Measurements from ENCODE around the gene MYZAP.

DNA sequence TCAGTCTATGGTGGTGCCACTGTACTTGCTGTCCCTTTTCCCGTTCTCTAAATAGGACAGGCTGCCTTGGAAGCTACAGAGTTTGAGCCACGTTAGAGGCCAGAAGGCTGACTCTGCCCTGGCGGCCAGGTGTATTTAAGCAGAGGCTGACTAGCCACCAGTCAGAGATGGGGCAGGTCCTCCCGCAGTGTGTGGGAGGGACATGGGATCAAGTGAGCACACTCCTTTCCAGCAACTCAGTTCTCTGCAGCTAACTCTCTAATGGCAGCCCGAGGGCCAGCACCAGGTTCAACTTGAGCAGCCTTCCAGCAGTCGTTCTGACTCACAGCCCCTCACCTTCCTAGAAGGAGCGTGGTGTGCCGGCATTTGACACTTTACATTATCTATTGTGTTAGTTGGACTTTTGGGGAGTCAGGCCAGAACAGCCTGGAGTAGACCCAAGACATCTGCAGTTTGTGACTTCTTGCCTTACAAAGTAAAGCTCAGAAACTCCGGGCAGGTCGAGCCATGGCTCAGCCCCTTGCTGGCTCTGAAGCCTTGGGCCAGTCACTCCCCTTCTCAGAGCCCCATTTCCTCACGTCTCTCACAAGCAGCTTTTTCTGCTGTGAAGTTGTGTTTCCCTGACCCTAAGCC is 46.7 kb upstream of the MYZAP start:
- TF ChIP-seq, protein P1, sequence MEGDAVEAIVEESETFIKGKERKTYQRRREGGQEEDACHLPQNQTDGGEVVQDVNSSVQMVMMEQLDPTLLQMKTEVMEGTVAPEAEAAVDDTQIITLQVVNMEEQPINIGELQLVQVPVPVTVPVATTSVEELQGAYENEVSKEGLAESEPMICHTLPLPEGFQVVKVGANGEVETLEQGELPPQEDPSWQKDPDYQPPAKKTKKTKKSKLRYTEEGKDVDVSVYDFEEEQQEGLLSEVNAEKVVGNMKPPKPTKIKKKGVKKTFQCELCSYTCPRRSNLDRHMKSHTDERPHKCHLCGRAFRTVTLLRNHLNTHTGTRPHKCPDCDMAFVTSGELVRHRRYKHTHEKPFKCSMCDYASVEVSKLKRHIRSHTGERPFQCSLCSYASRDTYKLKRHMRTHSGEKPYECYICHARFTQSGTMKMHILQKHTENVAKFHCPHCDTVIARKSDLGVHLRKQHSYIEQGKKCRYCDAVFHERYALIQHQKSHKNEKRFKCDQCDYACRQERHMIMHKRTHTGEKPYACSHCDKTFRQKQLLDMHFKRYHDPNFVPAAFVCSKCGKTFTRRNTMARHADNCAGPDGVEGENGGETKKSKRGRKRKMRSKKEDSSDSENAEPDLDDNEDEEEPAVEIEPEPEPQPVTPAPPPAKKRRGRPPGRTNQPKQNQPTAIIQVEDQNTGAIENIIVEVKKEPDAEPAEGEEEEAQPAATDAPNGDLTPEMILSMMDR (IDR thresholded peaks at IDR 0.05; ENCODE audit: low read depth, low read length, missing input control), result no peak
- TF ChIP-seq, protein P2, sequence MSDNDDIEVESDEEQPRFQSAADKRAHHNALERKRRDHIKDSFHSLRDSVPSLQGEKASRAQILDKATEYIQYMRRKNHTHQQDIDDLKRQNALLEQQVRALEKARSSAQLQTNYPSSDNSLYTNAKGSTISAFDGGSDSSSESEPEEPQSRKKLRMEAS (IDR thresholded peaks at IDR 0.05), result no peak
- TF ChIP-seq HNF4A (conservative IDR thresholded peaks at IDR 0.05) (no peak), GABPA (IDR thresholded peaks at IDR 0.05 in 1 of 2, conservative IDR thresholded peaks at IDR 0.05 in 1 of 2) (no peak), NR2F2 (IDR thresholded peaks at IDR 0.05) (no peak), TAF1 (conservative IDR thresholded peaks at IDR 0.05) (no peak), RAD21 (IDR thresholded peaks at IDR 0.05) (no peak)
- TF ChIP-seq, protein P3, sequence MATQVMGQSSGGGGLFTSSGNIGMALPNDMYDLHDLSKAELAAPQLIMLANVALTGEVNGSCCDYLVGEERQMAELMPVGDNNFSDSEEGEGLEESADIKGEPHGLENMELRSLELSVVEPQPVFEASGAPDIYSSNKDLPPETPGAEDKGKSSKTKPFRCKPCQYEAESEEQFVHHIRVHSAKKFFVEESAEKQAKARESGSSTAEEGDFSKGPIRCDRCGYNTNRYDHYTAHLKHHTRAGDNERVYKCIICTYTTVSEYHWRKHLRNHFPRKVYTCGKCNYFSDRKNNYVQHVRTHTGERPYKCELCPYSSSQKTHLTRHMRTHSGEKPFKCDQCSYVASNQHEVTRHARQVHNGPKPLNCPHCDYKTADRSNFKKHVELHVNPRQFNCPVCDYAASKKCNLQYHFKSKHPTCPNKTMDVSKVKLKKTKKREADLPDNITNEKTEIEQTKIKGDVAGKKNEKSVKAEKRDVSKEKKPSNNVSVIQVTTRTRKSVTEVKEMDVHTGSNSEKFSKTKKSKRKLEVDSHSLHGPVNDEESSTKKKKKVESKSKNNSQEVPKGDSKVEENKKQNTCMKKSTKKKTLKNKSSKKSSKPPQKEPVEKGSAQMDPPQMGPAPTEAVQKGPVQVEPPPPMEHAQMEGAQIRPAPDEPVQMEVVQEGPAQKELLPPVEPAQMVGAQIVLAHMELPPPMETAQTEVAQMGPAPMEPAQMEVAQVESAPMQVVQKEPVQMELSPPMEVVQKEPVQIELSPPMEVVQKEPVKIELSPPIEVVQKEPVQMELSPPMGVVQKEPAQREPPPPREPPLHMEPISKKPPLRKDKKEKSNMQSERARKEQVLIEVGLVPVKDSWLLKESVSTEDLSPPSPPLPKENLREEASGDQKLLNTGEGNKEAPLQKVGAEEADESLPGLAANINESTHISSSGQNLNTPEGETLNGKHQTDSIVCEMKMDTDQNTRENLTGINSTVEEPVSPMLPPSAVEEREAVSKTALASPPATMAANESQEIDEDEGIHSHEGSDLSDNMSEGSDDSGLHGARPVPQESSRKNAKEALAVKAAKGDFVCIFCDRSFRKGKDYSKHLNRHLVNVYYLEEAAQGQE (IDR thresholded peaks at IDR 0.05), result no peak

Data from liver (tissue), 3 donors.